Ovary (tissue), 9 donors: Measurements from ENCODE around the gene TMEM120B. TPM values are rescaled to one million over a fixed set of nuclear protein-coding genes. Genes with fewer than 3 reads are reported as not detected.

Experiments used
- DNase-seq, 5 donors: peaks; one replicate each; pipeline ENCODE4 v3.0.0-alpha.2; 2019 to 2020
- H3K27ac ChIP-seq, 2 donors: fragments of 200-600 bp; one replicate each; pipeline versions ENCODE4 v1.5.1 to v1.8.0; 2019 to 2022
- H3K27me3 ChIP-seq: fragments of 200-600 bp; one replicate; pipeline ENCODE4 v1.8.0; 2022
- H3K36me3 ChIP-seq: fragments of 200-600 bp; sonication (generic); one replicate; pipeline ENCODE4 v1.5.1; 2019
- H3K4me1 ChIP-seq: one replicate; pipeline ENCODE4 v1.8.1; 2013; ENCODE audit warnings: mild to moderate bottlenecking, moderate library complexity; ENCODE audit not compliant: insufficient read depth
- H3K4me3 ChIP-seq: fragments of 200-600 bp; sonication (generic); one replicate; pipeline ENCODE4 v1.5.1; 2017
- H3K9me3 ChIP-seq, 2 donors: fragments of 200-600 bp in 1 of 2; sonication (generic) in 1 of 2; one replicate each; pipeline versions ENCODE4 v1.5.1 to v1.8.1; 2013 to 2019; ENCODE audit warnings: mild to moderate bottlenecking in 1 of 2, moderate library complexity in 1 of 2
- EP300 ChIP-seq: sonication (generic); formaldehyde crosslinking; IDR thresholded peaks from one replicate; pipeline ENCODE4 v1.6.1; 2017; ENCODE audit warnings: antibody characterized with exemption
- POLR2A ChIP-seq: fragments of 450-650 bp; IDR thresholded peaks from one replicate; pipeline ENCODE4 v1.6.1; 2017; ENCODE audit warnings: antibody characterized with exemption, mild to moderate bottlenecking, moderate library complexity
- WGBS, 3 donors: extraction: QIAGEN DNeasy Blood & Tissue Kit in 1 of 3; methylation state at CpG; one replicate each; pipeline versions ENCODE4 v1.1.5 to v1.1.7; 2013 to 2017; 5-methylcytosine and 5-hydroxymethylcytosine counted together
- intact Hi-C, 4 donors: fragments of 100-400 bp; cut with DNase I; formaldehyde crosslinking; loops; one replicate each; pipeline versions ENCODE4 v1.11.0 to v1.15.1; 2022 to 2023
- polyA plus RNA-seq, 2 donors: library from polyadenylated mRNA; stranded (reverse); fragments of 200-250 nt in 1 of 2; fragments of 350-450 nt in 1 of 2; fragmentation: Illumina TruSeq in 1 of 2; extraction: RNeasy Lipid Tissue Mini Kit (QIAGEN cat#74804) in 1 of 2; gene quantifications; one replicate each; pipeline ENCODE4 v1.2.3, GENCODE V29; 2013 to 2014
- total RNA-seq, 7 donors: library from RNA; depleted of rRNA in 2 of 7; stranded (reverse); fragments of >200 nt in 2 of 7; fragmentation: NEBNext Ultra II Directional in 3 of 7; extraction: Animal tissue kit (Norgen Biotek cat#: 25700) in 3 of 7; gene quantifications; one replicate each; pipeline versions ENCODE4 v1.1.0 to v1.2.4, GENCODE V29; 2016 to 2023
- TF ChIP-seq, protein P1 (sequence below), 3 donors: fragments of 450-650 bp in 2 of 3; fragments of 200-600 bp in 1 of 3; IDR thresholded peaks; one replicate each; pipeline versions ENCODE4 v1.5.1 to v1.8.0; 2016 to 2022; ENCODE audit warnings: antibody characterized with exemption in 3 of 3, mild to moderate bottlenecking in 1 of 3
- donor health status: DM: no; HTN: no; CAD: no; lungs with moderate emphysema.
- donor health status: DM: no; HTN: no; CAD: no.
- donor health status: Bipolar disorder and iron deficiency.
- donor health status: DM: yes; HTN: yes; CAD: no.
- donor health status: DM: no; HTN: no; CAD: no.
- donor health status: DM: yes; HTN: yes; CAD: no.

Gene TMEM120B
- total and polyA plus RNA-seq, 9 donors: 2.0 to 15.3 (median 7.1) TPM

DNA sequence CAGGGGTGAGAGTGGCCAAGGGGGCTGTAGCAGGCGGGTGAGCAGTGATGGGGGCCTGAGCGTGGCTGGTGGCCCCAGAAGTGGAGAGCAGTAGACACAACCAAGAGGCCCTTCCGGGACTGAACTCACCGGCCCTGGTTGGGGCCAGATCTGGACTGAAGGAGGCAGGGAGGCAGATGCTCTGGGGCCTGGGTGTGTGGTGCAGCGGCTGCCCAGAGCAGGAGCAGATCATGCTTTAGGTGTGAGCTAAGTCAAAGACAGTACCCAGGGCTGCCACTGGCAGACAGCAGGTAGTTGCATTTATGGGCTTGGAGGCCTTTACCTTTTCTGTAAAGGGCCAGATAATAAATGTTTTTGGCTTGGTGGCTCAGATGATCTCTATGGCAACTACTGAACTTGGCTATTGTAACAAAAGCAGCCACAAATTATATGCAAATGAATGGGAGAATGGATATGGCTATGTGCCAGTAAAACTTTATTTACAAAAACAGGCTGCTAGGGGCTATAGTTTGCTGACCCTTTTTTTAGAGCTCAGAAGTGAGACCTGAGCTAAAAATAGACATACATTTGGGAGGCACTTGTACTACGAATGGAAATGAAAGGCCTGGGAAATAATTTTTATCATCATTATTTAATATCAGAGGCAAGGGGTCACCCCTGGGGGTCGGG is 116.8 kb downstream of the TMEM120B start:
- DNase-seq: no peak
- 54 to 69% (median 67%) methylated on average over 7 of the region's 7 CpGs for WGBS, 3 donors
- no peak overlapping the region for H3K4me3 ChIP-seq
- H3K27me3 ChIP-seq: no peaks in the 10 kb centered on the region
- no peak for TF ChIP-seq POLR2A
- TF ChIP-seq, protein P1, sequence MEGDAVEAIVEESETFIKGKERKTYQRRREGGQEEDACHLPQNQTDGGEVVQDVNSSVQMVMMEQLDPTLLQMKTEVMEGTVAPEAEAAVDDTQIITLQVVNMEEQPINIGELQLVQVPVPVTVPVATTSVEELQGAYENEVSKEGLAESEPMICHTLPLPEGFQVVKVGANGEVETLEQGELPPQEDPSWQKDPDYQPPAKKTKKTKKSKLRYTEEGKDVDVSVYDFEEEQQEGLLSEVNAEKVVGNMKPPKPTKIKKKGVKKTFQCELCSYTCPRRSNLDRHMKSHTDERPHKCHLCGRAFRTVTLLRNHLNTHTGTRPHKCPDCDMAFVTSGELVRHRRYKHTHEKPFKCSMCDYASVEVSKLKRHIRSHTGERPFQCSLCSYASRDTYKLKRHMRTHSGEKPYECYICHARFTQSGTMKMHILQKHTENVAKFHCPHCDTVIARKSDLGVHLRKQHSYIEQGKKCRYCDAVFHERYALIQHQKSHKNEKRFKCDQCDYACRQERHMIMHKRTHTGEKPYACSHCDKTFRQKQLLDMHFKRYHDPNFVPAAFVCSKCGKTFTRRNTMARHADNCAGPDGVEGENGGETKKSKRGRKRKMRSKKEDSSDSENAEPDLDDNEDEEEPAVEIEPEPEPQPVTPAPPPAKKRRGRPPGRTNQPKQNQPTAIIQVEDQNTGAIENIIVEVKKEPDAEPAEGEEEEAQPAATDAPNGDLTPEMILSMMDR (IDR thresholded peaks at IDR 0.05): no peak
- no peak for TF ChIP-seq EP300
- intact Hi-C loops: loop anchor here in 1 of 4 donors (10.0 kb wide), 1 partner anchor 45 kb away; no protein-coding TSS in a partner anchor
- H3K9me3 ChIP-seq: no peaks in the 10 kb centered on the region
- H3K4me1 ChIP-seq: no peaks in the 10 kb centered on the region
- H3K36me3 ChIP-seq: no peaks in the 10 kb centered on the region
- no peak overlapping the region for H3K27ac ChIP-seq

DNA sequence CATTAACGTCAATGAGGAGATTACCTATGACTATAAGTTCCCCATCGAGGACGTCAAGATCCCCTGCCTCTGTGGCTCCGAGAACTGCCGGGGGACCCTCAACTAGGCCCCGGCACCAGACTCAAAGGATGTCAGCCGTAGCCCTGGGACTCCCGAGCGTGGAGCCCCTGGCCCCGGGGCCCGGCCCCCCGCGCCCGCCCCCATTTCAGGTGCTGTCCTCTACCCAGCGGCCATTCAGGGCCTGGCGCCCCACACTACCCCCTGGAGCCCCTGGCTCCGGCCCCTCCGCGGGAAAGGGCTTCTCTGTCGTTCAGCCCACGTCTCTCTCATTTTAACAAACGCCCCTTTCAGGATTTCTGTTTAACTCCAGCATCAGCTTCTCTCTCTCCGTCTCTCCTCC is 117.6 kb downstream of the TMEM120B start:
- 84 to 88% (median 86%) methylated on average over 23 of the region's 23 CpGs for WGBS, 3 donors
- Histone ChIP-seq H3K4me1 (no peaks in the 10 kb centered on the region), H3K27me3 (no peaks in the 10 kb centered on the region), H3K4me3 (no peak overlapping the region), H3K36me3 (no peaks in the 10 kb centered on the region), H3K27ac (no peak overlapping the region), H3K9me3 (no peaks in the 10 kb centered on the region)
- no peak for DNase-seq
- intact Hi-C loops: loop anchor here in 1 of 4 donors (10.0 kb wide), 1 partner anchor 65 kb away; no protein-coding TSS in a partner anchor
- TF ChIP-seq, protein P1 (IDR thresholded peaks at IDR 0.05): no peak
- TF ChIP-seq POLR2A (no peak), EP300 (no peak)

DNA sequence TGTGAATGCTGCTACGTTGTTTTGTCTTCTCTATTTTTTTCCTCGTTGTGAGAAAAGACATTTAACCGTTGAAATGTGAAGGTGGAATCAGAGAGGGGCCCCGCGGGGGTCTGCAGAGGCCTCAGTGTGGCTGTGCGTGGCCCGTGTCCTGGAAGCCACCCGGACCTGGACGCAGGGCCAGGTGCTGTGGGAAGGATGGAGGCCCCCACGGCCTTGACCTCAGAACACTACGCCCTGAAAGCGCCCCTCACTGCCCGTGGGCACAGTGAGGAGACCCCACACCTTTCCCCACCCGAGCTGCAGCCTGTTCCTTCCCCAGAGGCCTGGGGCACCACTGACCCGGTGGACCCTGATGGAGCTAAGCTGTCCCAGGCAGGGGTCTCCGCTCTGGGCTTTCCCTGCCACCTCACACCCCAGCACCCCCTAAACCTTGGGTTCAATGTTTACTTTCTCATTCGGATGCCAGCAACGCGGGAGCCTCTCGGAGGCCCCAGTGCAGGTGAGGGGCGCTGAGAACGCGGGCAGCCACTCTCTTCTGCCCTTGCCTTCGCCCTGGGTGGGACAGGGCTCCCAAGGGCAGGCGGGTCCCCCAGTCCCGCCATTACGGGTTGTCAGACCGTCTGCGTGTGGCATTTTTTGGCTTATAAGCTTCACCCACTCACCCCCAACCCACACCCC is 118.2 kb downstream of the TMEM120B start:
- Histone ChIP-seq H3K9me3 (no peaks in the 10 kb centered on the region), H3K36me3 (no peaks in the 10 kb centered on the region)
- intact Hi-C loops: loop anchor here in 1 of 4 donors (10.0 kb wide), 1 partner anchor 64 kb away; no protein-coding TSS in a partner anchor

More for the DNA sequence above, 118.2 kb downstream of the TMEM120B start:
- 81 to 84% (median 83%) methylated on average over 29 of the region's 29 CpGs for WGBS, 3 donors
- Histone ChIP-seq H3K4me1 (no peaks in the 10 kb centered on the region), H3K4me3 (no peak overlapping the region), H3K27ac (no peak overlapping the region), H3K27me3 (no peaks in the 10 kb centered on the region)
- TF ChIP-seq, protein P1 (IDR thresholded peaks at IDR 0.05): no peak
- no peak for TF ChIP-seq POLR2A
- TF ChIP-seq EP300: no peak
- DNase-seq: no peak

Other genes starting within 250 kb of the TMEM120B start
- gene KDM2B, start 131.7 kb upstream of the TMEM120B start, total RNA-seq: 10 to 100 TPM; 14.9 to 33.6 (median 26.1) TPM
- gene KDM2B, start 131.7 kb upstream of the TMEM120B start, polyA plus RNA-seq: 10 to 100 TPM; 13.2 to 17.1 TPM
- gene ORAI1, start 86.2 kb upstream of the TMEM120B start, total RNA-seq: 10 to 100 TPM in 5 of 7 donors, 1 to 10 TPM in 2; 4.5 to 18.4 (median 12.3) TPM
- gene ORAI1, start 86.2 kb upstream of the TMEM120B start, polyA plus RNA-seq: 10 to 100 TPM in 1 of 2 donors, 1 to 10 TPM in 1; 3.4 to 13.7 TPM
- 1 to 10 TPM in 2 of 7 donors, under 1 TPM in 5; 0.08 to 3.2 (median 0.65) TPM for gene MORN3, start 43.1 kb upstream of the TMEM120B start, total RNA-seq
- gene MORN3, start 43.1 kb upstream of the TMEM120B start, polyA plus RNA-seq: 1 to 10 TPM in 1 of 2 donors, under 1 TPM in 1; 0.65 to 1.2 TPM
- 10 to 100 TPM in 6 of 7 donors, 1 to 10 TPM in 1; 9.3 to 37.3 (median 18.2) TPM for gene RHOF, start 80.9 kb downstream of the TMEM120B start, total RNA-seq
- gene RHOF, start 80.9 kb downstream of the TMEM120B start, polyA plus RNA-seq: 1 to 10 TPM; 3.7 to 7.9 TPM
- 10 to 100 TPM in 5 of 7 donors, 1 to 10 TPM in 2; 8.7 to 44.6 (median 31.7) TPM for gene SETD1B, start 91.3 kb downstream of the TMEM120B start, total RNA-seq
- 10 to 100 TPM in 1 of 2 donors, 1 to 10 TPM in 1; 6.2 to 15.5 TPM for gene SETD1B, start 91.3 kb downstream of the TMEM120B start, polyA plus RNA-seq
- 1 to 10 TPM; 1.2 to 7.2 (median 4.4) TPM for gene HPD, start 146.1 kb downstream of the TMEM120B start, total RNA-seq
- 1 to 10 TPM; 1.3 to 4.0 TPM for gene HPD, start 146.1 kb downstream of the TMEM120B start, polyA plus RNA-seq
- 10 to 100 TPM; 24.4 to 57.0 (median 35.5) TPM for gene PSMD9, start 176.0 kb downstream of the TMEM120B start, total RNA-seq
- gene PSMD9, start 176.0 kb downstream of the TMEM120B start, polyA plus RNA-seq: 10 to 100 TPM; 25.6 to 58.7 TPM
- gene CFAP251, start 205.8 kb downstream of the TMEM120B start, total RNA-seq: 10 to 100 TPM in 1 of 7 donors, 1 to 10 TPM in 6; 2.7 to 28.7 (median 8.2) TPM
- 1 to 10 TPM; 1.2 to 5.5 TPM for gene CFAP251, start 205.8 kb downstream of the TMEM120B start, polyA plus RNA-seq